Dedifferentiated amniotic fluid mesenchymal stem cell (primary cell): Measurements from ENCODE around the gene THAP8.

Experiments
- DNase-seq: peaks from one replicate; pipeline ENCODE4 v3.0.0-alpha.2; 2016; ENCODE audit errors: extremely low spot score

Gene THAP8

GRCh38 chr19:35995048-35995993 lies 58.8 kb downstream of the THAP8 start, which contains the start of gene SDHAF1:
Gene SDHAF1 (plus strand): TSS chr19:35995188. CDS start chr19:35995275, 87 bp downstream.
- peak; percentile 85 for DNase-seq

GRCh38 chr19:35993923-35994598 lies 60.0 kb downstream of the THAP8 start:
- DNase-seq: no peak

GRCh38 chr19:35992907-35993765 lies 60.9 kb downstream of the THAP8 start:
- no peak for DNase-seq

GRCh38 chr19:35991731-35992450 lies 62.2 kb downstream of the THAP8 start:
- no peak for DNase-seq

- no peak for DNase-seq
Observed at GRCh38 chr19:35990771-35991730, 63.0 kb downstream of the THAP8 start.

- DNase-seq: no peak
Observed at GRCh38 chr19:35990156-35990555, 63.9 kb downstream of the THAP8 start.

- no peak for DNase-seq
Observed at GRCh38 chr19:35988824-35989223, 65.3 kb downstream of the THAP8 start.

- DNase-seq: no peak
Observed at GRCh38 chr19:35987571-35987896, 66.6 kb downstream of the THAP8 start.

GRCh38 chr19:35986664-35987570 lies 67.2 kb downstream of the THAP8 start:
- DNase-seq: no peak

GRCh38 chr19:35986111-35986510 lies 68.0 kb downstream of the THAP8 start:
- no peak for DNase-seq
